ENCODE data around the gene NSF.

DNA sequence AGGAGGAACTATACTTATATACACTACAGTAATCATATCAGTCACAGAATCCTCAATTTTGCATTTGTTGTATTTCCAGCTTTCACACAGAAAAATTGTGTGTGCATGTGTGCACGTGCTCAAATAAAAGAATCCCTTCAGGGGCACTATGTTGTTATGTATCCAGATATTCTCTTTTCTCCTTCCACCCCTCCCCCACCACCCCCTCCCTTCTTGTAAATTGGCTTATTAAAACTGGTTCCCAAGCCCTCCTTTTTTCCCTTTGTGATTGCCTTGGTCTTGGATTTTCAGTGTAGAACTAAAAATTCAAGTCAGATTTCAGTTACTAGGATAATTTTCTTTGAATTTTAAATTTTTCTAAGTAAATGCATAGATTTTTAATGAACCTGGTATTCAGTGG is 141.7 kb downstream of the NSF start:
- TF ChIP-seq, protein P1, sequence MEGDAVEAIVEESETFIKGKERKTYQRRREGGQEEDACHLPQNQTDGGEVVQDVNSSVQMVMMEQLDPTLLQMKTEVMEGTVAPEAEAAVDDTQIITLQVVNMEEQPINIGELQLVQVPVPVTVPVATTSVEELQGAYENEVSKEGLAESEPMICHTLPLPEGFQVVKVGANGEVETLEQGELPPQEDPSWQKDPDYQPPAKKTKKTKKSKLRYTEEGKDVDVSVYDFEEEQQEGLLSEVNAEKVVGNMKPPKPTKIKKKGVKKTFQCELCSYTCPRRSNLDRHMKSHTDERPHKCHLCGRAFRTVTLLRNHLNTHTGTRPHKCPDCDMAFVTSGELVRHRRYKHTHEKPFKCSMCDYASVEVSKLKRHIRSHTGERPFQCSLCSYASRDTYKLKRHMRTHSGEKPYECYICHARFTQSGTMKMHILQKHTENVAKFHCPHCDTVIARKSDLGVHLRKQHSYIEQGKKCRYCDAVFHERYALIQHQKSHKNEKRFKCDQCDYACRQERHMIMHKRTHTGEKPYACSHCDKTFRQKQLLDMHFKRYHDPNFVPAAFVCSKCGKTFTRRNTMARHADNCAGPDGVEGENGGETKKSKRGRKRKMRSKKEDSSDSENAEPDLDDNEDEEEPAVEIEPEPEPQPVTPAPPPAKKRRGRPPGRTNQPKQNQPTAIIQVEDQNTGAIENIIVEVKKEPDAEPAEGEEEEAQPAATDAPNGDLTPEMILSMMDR (IDR thresholded peaks at IDR 0.05): no peak
- no peak for TF ChIP-seq ZFX (IDR thresholded peaks at IDR 0.05; ENCODE audit: borderline replicate concordance)
